Gastroesophageal sphincter (tissue), 3 donors: ENCODE data around the gene GPATCH3.

ENCODE experiments used
- POLR2A ChIP-seq, 2 donors: fragments of 450-650 bp; IDR thresholded peaks; one replicate each; pipeline ENCODE4 v1.6.1; 2017; ENCODE audit warnings: antibody characterized with exemption in 2 of 2, mild to moderate bottlenecking in 2 of 2, moderate library complexity in 1 of 2
- TF ChIP-seq, protein P1 (sequence below), 4 experiments: fragments of 200-600 bp in 2 of 4; fragments of 450-650 bp in 2 of 4; sonication (generic) in 1 of 4; IDR thresholded peaks; one replicate each; pipeline ENCODE4 v1.5.1; 2017 to 2019; ENCODE audit warnings: antibody characterized with exemption in 4 of 4, mild to moderate bottlenecking in 2 of 4, moderate library complexity in 2 of 4

DNA sequence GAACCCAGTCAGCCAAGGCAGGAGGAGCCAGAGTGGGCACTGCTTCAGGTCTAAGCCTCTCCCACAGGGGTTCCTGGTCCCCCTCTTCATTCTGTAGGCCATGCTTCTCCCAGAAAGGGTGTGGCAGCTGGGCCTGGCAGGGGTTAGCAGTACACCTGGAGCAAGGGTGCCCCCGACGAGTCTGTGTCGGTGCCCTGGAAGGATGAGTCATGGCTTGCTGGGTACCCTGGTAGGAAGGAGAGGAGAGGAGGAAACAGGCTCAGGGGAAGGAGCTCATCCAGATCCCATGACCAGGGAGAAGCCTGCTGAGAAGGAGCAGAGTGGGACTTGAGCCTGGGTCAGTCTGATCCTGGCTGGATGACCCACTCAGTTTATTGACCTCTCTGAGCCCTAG, 49.7 kb upstream of the GPATCH3 start:
- TF ChIP-seq POLR2A (IDR thresholded peaks at IDR 0.05) = no peak
- TF ChIP-seq, protein P1, sequence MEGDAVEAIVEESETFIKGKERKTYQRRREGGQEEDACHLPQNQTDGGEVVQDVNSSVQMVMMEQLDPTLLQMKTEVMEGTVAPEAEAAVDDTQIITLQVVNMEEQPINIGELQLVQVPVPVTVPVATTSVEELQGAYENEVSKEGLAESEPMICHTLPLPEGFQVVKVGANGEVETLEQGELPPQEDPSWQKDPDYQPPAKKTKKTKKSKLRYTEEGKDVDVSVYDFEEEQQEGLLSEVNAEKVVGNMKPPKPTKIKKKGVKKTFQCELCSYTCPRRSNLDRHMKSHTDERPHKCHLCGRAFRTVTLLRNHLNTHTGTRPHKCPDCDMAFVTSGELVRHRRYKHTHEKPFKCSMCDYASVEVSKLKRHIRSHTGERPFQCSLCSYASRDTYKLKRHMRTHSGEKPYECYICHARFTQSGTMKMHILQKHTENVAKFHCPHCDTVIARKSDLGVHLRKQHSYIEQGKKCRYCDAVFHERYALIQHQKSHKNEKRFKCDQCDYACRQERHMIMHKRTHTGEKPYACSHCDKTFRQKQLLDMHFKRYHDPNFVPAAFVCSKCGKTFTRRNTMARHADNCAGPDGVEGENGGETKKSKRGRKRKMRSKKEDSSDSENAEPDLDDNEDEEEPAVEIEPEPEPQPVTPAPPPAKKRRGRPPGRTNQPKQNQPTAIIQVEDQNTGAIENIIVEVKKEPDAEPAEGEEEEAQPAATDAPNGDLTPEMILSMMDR (IDR thresholded peaks at IDR 0.05) = no peak
